HCT116 (cell line): Measurements from ENCODE around the gene HSD17B12. TPM values are rescaled to one million over a fixed set of nuclear protein-coding genes. Genes with fewer than 3 reads are reported as not detected.

Source experiments
- ATAC-seq: fragments of 200-7000 bp; cut with Tn5 transposase; 2 replicates; pipeline ENCODE4 v1.9.1; 2020; ENCODE audit warnings: mild to moderate bottlenecking, moderate library complexity
- BruUV-seq: library from RNA; stranded (reverse); fragments of 400-500 nt; replicated peaks from 2 replicates; lab custom pipeline; 2021; lab: Mats Ljungman, UMichigan
- CTCF ChIA-PET: fragments of 300-600 bp; sonication (Branson Sonifier 250); formaldehyde crosslinking; loops from one replicate; lab custom pipeline; 2021; ENCODE audit warnings: antibody characterized with exemption; lab: Charles Lee
- POLR2A ChIA-PET: fragments of 300-600, 350-600 bp; sonication (Branson Sonifier 250); formaldehyde crosslinking; loops from one replicate; lab custom pipeline; 2021; ENCODE audit warnings: antibody characterized with exemption; lab: Charles Lee
- RAD21 ChIA-PET, 2 experiments: fragments of 300-600 bp; sonication (Branson Sonifier 250); formaldehyde crosslinking; loops; one replicate each; lab custom pipeline; 2023; ENCODE audit warnings: low total read pairs in 2 of 2; ENCODE audit not compliant: uncharacterized antibody in 2 of 2, unreplicated experiment in 2 of 2, low non-redundant PET in 1 of 2; lab: Charles Lee
- DNase-seq: peaks from one replicate; pipeline ENCODE4 v3.0.0-alpha.2; 2010; ENCODE audit warnings: low read depth, low spot score
- H2AFZ ChIP-seq: fragments of 200-600 bp; shearing (Covaris generic), sonication (generic); 2 replicates; pipeline ENCODE4 v1.6.1; 2017; ENCODE audit warnings: low read depth, mixed run types, mixed read lengths, antibody characterized with exemption, low read length; ENCODE audit not compliant: poor library complexity, severe bottlenecking
- H3K27ac ChIP-seq: 2 replicates; pipeline ENCODE4 v1.5.1; 2012; ENCODE audit warnings: low read depth, low read length
- H3K27me3 ChIP-seq: fragments of 200-600 bp; sonication (generic); 2 replicates; pipeline ENCODE4 v1.6.1; 2016; ENCODE audit warnings: mixed run types, low read length, mixed read lengths; ENCODE audit not compliant: insufficient read depth
- H3K36me3 ChIP-seq, 2 experiments: fragments of 200-500 bp in 1 of 2; fragments of 200-600 bp in 1 of 2; sonication (Bioruptor generic) in 1 of 2; sonication (generic) in 1 of 2; 2 replicates each; pipeline versions ENCODE4 v1.5.1 to v1.6.1; 2014 to 2016; ENCODE audit warnings: low read length in 2 of 2, inconsistent platforms in 1 of 2, mixed read lengths in 1 of 2, mixed run types in 1 of 2; ENCODE audit not compliant: insufficient read depth in 2 of 2, control insufficient read depth in 1 of 2
- H3K4me1 ChIP-seq, 2 experiments: fragments of 200-600 bp in 1 of 2; sonication (generic) in 1 of 2; 2 replicates each; pipeline versions ENCODE4 v1.5.1 to v1.6.1; 2012 to 2017; ENCODE audit warnings: low read length in 2 of 2, inconsistent platforms in 1 of 2, mild to moderate bottlenecking in 1 of 2, mixed read lengths in 1 of 2, mixed run types in 1 of 2, moderate library complexity in 1 of 2; ENCODE audit not compliant: insufficient read depth in 2 of 2, control insufficient read depth in 1 of 2
- H3K4me2 ChIP-seq: fragments of 200-600 bp; sonication (generic); 2 replicates; pipeline ENCODE4 v1.6.1; 2017; ENCODE audit warnings: mixed run types, low read length, mixed read lengths
- H3K4me3 ChIP-seq, 2 experiments: fragments of 200-600 bp in 1 of 2; sonication (generic) in 1 of 2; replicated peaks in 1 of 2; 2 replicates each; pipeline ENCODE4 v1.5.1; 2011 to 2016; ENCODE audit warnings: low read length in 2 of 2, control low read depth in 1 of 2, low read depth in 1 of 2, mild to moderate bottlenecking in 1 of 2, mixed read lengths in 1 of 2, mixed run types in 1 of 2
- H3K79me2 ChIP-seq: fragments of 200-600 bp; sonication (generic); 2 replicates; pipeline ENCODE4 v1.6.1; 2017; ENCODE audit warnings: mild to moderate bottlenecking, mixed run types, low read length, moderate library complexity, mixed read lengths; ENCODE audit not compliant: insufficient read depth
- H3K9ac ChIP-seq: fragments of 200-600 bp; sonication (generic); 2 replicates; pipeline ENCODE4 v1.6.1; 2016; ENCODE audit warnings: low read length, mixed read lengths
- H3K9me2 ChIP-seq: fragments of 200-600 bp; sonication (generic), shearing (Covaris generic); 2 replicates; pipeline ENCODE4 v1.6.1; 2017; ENCODE audit warnings: mixed run types, mild to moderate bottlenecking, moderate library complexity; ENCODE audit not compliant: insufficient read depth
- H3K9me3 ChIP-seq, 2 experiments: fragments of 200-500 bp in 1 of 2; fragments of 200-600 bp in 1 of 2; sonication (Bioruptor generic) in 1 of 2; sonication (generic) in 1 of 2; 2 replicates each; pipeline ENCODE4 v1.6.1; 2014 to 2017; ENCODE audit warnings: low read length in 2 of 2, mixed read lengths in 2 of 2, inconsistent platforms in 1 of 2, low read depth in 1 of 2, mild to moderate bottlenecking in 1 of 2, mixed run types in 1 of 2, moderate library complexity in 1 of 2; ENCODE audit not compliant: control insufficient read depth in 1 of 2, insufficient read depth in 1 of 2
- H4K20me1 ChIP-seq: fragments of 200-600 bp; sonication (generic), shearing (Covaris generic); 2 replicates; pipeline ENCODE4 v1.6.1; 2017; ENCODE audit warnings: mixed run types, mild to moderate bottlenecking, moderate library complexity; ENCODE audit not compliant: insufficient read depth
- CBX3 ChIP-seq: IDR thresholded peaks from 2 replicates; pipeline ENCODE4 v1.6.1; 2012; ENCODE audit warnings: low read depth
- CTCF ChIP-seq, 3 experiments: fragments of 200-600 bp in 1 of 3; sonication (generic) in 1 of 3; IDR thresholded peaks in 2 of 3; conservative IDR thresholded peaks in 1 of 3; 2 replicates each; pipeline ENCODE4 v1.5.1; 2012 to 2017; ENCODE audit warnings: low read depth in 2 of 3, low read length in 2 of 3, antibody characterized with exemption in 1 of 3, borderline replicate concordance in 1 of 3, control low read depth in 1 of 3, mild to moderate bottlenecking in 1 of 3, mixed read lengths in 1 of 3, mixed run types in 1 of 3, moderate library complexity in 1 of 3; ENCODE audit not compliant: insufficient read depth in 1 of 3
- EGR1 ChIP-seq: IDR thresholded peaks from 2 replicates; pipeline ENCODE4 v1.6.1; 2012; ENCODE audit warnings: low read depth
- ELF1 ChIP-seq: IDR thresholded peaks from 2 replicates; pipeline ENCODE4 v1.6.1; 2012; ENCODE audit warnings: low read depth, borderline replicate concordance
- EZH2 ChIP-seq: fragments of 200-600 bp; sonication (generic); IDR thresholded peaks from 2 replicates; pipeline ENCODE4 v1.6.1; 2017; ENCODE audit warnings: antibody characterized with exemption, mixed run types
- EZH2phosphoT487 ChIP-seq: fragments of 200-600 bp; IDR thresholded peaks from 2 replicates; pipeline ENCODE4 v1.6.1; 2018; ENCODE audit warnings: antibody characterized with exemption, borderline replicate concordance
- JUND ChIP-seq: IDR thresholded peaks from 2 replicates; pipeline ENCODE4 v1.6.1; 2012
- MAX ChIP-seq: IDR thresholded peaks from 2 replicates; pipeline ENCODE4 v1.6.1; 2012
- REST ChIP-seq: IDR thresholded peaks from 2 replicates; pipeline ENCODE4 v1.6.1; 2012; ENCODE audit warnings: low read depth
- SP1 ChIP-seq: IDR thresholded peaks from 2 replicates; pipeline ENCODE4 v1.6.1; 2012; ENCODE audit warnings: low read depth
- SRF ChIP-seq: IDR thresholded peaks from 2 replicates; pipeline ENCODE4 v1.6.1; 2012; ENCODE audit warnings: low read depth
- TCF7L2 ChIP-seq: IDR thresholded peaks from 2 replicates; pipeline ENCODE4 v1.7.0; 2011; ENCODE audit warnings: borderline replicate concordance, inconsistent platforms; ENCODE audit not compliant: insufficient read depth, insufficient read length; ENCODE audit errors: extremely low read depth
- YY1 ChIP-seq: IDR thresholded peaks from 2 replicates; pipeline ENCODE4 v1.6.1; 2011; ENCODE audit warnings: low read length, low read depth, moderate library complexity, mild to moderate bottlenecking; ENCODE audit not compliant: insufficient replicate concordance; ENCODE audit errors: extremely low read depth
- intact Hi-C: fragments of 100-400 bp; cut with micrococcal nuclease; formaldehyde crosslinking; loops from 2 replicates; pipeline ENCODE4 v1.10.0; 2022
- total RNA-seq: library from RNA; stranded (reverse); gene quantifications from one replicate; pipeline ENCODE4 v1.2.1, GENCODE V29; 2021; ENCODE audit not compliant: unreplicated experiment
- TF ChIP-seq, protein P1 (sequence below): IDR thresholded peaks from 2 replicates; pipeline ENCODE4 v1.6.1; 2011; ENCODE audit warnings: mild to moderate bottlenecking, low read length, moderate library complexity; ENCODE audit not compliant: insufficient replicate concordance; ENCODE audit errors: extremely low read depth

HSD17B12 gene
- total RNA-seq, 1 experiment from 2014 or later: 83.7 TPM

- TF ChIP-seq EZH2phosphoT487: no peak
- TF ChIP-seq, protein P1, sequence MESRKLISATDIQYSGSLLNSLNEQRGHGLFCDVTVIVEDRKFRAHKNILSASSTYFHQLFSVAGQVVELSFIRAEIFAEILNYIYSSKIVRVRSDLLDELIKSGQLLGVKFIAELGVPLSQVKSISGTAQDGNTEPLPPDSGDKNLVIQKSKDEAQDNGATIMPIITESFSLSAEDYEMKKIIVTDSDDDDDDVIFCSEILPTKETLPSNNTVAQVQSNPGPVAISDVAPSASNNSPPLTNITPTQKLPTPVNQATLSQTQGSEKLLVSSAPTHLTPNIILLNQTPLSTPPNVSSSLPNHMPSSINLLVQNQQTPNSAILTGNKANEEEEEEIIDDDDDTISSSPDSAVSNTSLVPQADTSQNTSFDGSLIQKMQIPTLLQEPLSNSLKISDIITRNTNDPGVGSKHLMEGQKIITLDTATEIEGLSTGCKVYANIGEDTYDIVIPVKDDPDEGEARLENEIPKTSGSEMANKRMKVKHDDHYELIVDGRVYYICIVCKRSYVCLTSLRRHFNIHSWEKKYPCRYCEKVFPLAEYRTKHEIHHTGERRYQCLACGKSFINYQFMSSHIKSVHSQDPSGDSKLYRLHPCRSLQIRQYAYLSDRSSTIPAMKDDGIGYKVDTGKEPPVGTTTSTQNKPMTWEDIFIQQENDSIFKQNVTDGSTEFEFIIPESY: no peak
- TF ChIP-seq EZH2: no peak
- no peak for TF ChIP-seq REST
- TF ChIP-seq SRF: no peak
- no peak for TF ChIP-seq YY1
- TF ChIP-seq MAX: no peak
- TF ChIP-seq CTCF (IDR thresholded peaks at IDR 0.05 in 2 of 3, conservative IDR thresholded peaks at IDR 0.05 in 1 of 3; ENCODE audit: borderline replicate concordance in 1 of 3, insufficient read depth in 1 of 3, low read depth in 2 of 3, low read length in 2 of 3): no peak
- TF ChIP-seq SP1: no peak
- no peak for TF ChIP-seq JUND
- TF ChIP-seq TCF7L2: no peak
- TF ChIP-seq CBX3: no peak
- no peak for TF ChIP-seq EGR1
- TF ChIP-seq ELF1: no peak
- TF ChIP-seq, all 23 proteins: peak for 0
- no peak for DNase-seq
- POLR2A ChIA-PET: no interaction called here
- no peak overlapping the region for H3K27ac ChIP-seq
- no peaks in the 10 kb centered on the region for H3K9me2 ChIP-seq
- intact Hi-C loops: no loop called here
- CTCF ChIA-PET: no interaction called here
- BruUV-seq: no TSS peak
- peaks cover 54% of the 10 kb centered on the region for H3K79me2 ChIP-seq
- H3K4me3 ChIP-seq: no peak overlapping the region
- no peak overlapping the region for H3K9ac ChIP-seq
- no peaks in the 10 kb centered on the region for H3K4me1 ChIP-seq
- H3K36me3 ChIP-seq: no peaks in the 10 kb centered on the region
- no peak overlapping the region for H2AFZ ChIP-seq
- no peaks in the 10 kb centered on the region for H3K9me3 ChIP-seq
- H4K20me1 ChIP-seq: 0 out of 2 replicates have a peak, but pooled peaks cover 4% of the 10 kb centered on the region
- RAD21 ChIA-PET: no interaction called here
- ATAC-seq: no peak
- no peak overlapping the region for H3K4me2 ChIP-seq
- H3K27me3 ChIP-seq: no peaks in the 10 kb centered on the region
Measured at GRCh38 chr11:43712676-43713075, 32.1 kb downstream of the HSD17B12 start.
